NCI-H2107 treated with DMSO at 0.1 percent for 48 hours (cell line): ENCODE measurements around the gene SLC35D2.
"Not testable (repeated sequence)": the region's sequence is repeated elsewhere in the genome, so short reads cannot be mapped to it uniquely, and the experiment has no call there.

Source experiments
- DNase-seq: peaks from one replicate; lab custom pipeline; 2025; ENCODE audit not compliant: unreplicated experiment; lab: John Stamatoyannopoulos, UW

Gene SLC35D2

GRCh38 chr9:96361668-96362067 lies 21.8 kb downstream of the SLC35D2 start:
- no peak for DNase-seq

- no peak for DNase-seq
These were observed 22.5 kb downstream of the SLC35D2 start for GRCh38 chr9:96360976-96361375.

- not testable (repeated sequence) for DNase-seq
These were observed 23.0 kb downstream of the SLC35D2 start for GRCh38 chr9:96360523-96360922.

GRCh38 chr9:96350866-96351265 lies 32.6 kb downstream of the SLC35D2 start:
- no peak for DNase-seq

GRCh38 chr9:96348261-96348660 lies 35.2 kb downstream of the SLC35D2 start:
- DNase-seq, result no peak

GRCh38 chr9:96345551-96345950 lies 38.0 kb downstream of the SLC35D2 start:
- no peak for DNase-seq

GRCh38 chr9:96344458-96345180 lies 38.9 kb downstream of the SLC35D2 start:
- DNase-seq, result no peak

GRCh38 chr9:96343515-96344360 lies 39.8 kb downstream of the SLC35D2 start:
- no peak for DNase-seq

GRCh38 chr9:96342571-96343245 lies 40.8 kb downstream of the SLC35D2 start:
- no peak for DNase-seq

GRCh38 chr9:96340707-96341106 lies 42.8 kb downstream of the SLC35D2 start:
- no peak for DNase-seq

GRCh38 chr9:96338299-96338698 lies 45.2 kb downstream of the SLC35D2 start:
- no peak for DNase-seq

GRCh38 chr9:96333958-96334357 lies 49.6 kb downstream of the SLC35D2 start:
- DNase-seq, result no peak

GRCh38 chr9:96331236-96331947 lies 52.1 kb downstream of the SLC35D2 start:
- no peak for DNase-seq

GRCh38 chr9:96327694-96328352 lies 55.7 kb downstream of the SLC35D2 start:
- DNase-seq, result peak; percentile 18

- DNase-seq, result no peak
These were observed 60.3 kb downstream of the SLC35D2 start for GRCh38 chr9:96323169-96323568.

- not testable (repeated sequence) for DNase-seq
These were observed 60.8 kb downstream of the SLC35D2 start for GRCh38 chr9:96322736-96323135.

- not testable (repeated sequence) for DNase-seq
These were observed 61.3 kb downstream of the SLC35D2 start for GRCh38 chr9:96322210-96322609.

GRCh38 chr9:96321515-96321914 lies 62.0 kb downstream of the SLC35D2 start:
- DNase-seq, result no peak

GRCh38 chr9:96320749-96321280 lies 62.7 kb downstream of the SLC35D2 start:
- DNase-seq, result no peak

- DNase-seq, result no peak
These were observed 64.5 kb downstream of the SLC35D2 start for GRCh38 chr9:96318921-96319565.
